Adrenal gland (tissue), 12 donors: ENCODE measurements around the gene BCAS4. TPM values are rescaled to one million over a fixed set of nuclear protein-coding genes. Genes with fewer than 3 reads are reported as not detected.

ENCODE experiments used
- DNase-seq, 7 donors: peaks; one replicate each; pipeline ENCODE4 v3.0.0-alpha.2; 2019 to 2020
- H3K27ac ChIP-seq, 5 donors: fragments of 200-600 bp; sonication (generic) in 4 of 5; 1 replicate in 3 of 5; 2 replicates in 2 of 5; pipeline versions ENCODE4 v1.5.1 to v1.8.0; 2016 to 2020; ENCODE audit warnings: mild to moderate bottlenecking in 1 of 5
- H3K27me3 ChIP-seq: fragments of 200-600 bp; 2 replicates; pipeline ENCODE4 v1.8.0; 2021
- H3K36me3 ChIP-seq, 2 donors: fragments of 200-600 bp; replicated peaks in 1 of 2; 1 replicate in 1 of 2; 2 replicates in 1 of 2; pipeline versions ENCODE4 v1.5.1 to v1.8.0; 2018 to 2022
- H3K4me1 ChIP-seq, 2 donors: fragments of 200-600 bp; replicated peaks in 1 of 2; 1 replicate in 1 of 2; 2 replicates in 1 of 2; pipeline versions ENCODE4 v1.5.1 to v1.8.0; 2018 to 2021
- H3K4me3 ChIP-seq, 4 donors: fragments of 200-600 bp; sonication (generic) in 3 of 4; one replicate each; pipeline ENCODE4 v1.5.1; 2016 to 2018
- H3K9me3 ChIP-seq, 3 donors: fragments of 200-600 bp; sonication (generic) in 1 of 3; replicated peaks in 1 of 3; 1 replicate in 2 of 3; 2 replicates in 1 of 3; pipeline versions ENCODE4 v1.5.1 to v1.8.0; 2016 to 2021
- POLR2A ChIP-seq, 2 donors: fragments of 450-650 bp; IDR thresholded peaks; one replicate each; pipeline ENCODE4 v1.6.1; 2017; ENCODE audit warnings: antibody characterized with exemption in 2 of 2, mild to moderate bottlenecking in 2 of 2, moderate library complexity in 1 of 2
- WGBS, 4 donors: extraction: QIAGEN DNeasy Blood & Tissue Kit in 2 of 4; methylation state at CpG; one replicate each; pipeline versions ENCODE4 v1.1.5 to v1.1.7; 2013 to 2017; 5-methylcytosine and 5-hydroxymethylcytosine counted together
- intact Hi-C, 2 donors: fragments of 100-400 bp; cut with DNase I; formaldehyde crosslinking; loops; one replicate each; pipeline versions ENCODE4 v1.14.1 to v1.15.0; 2022 to 2023
- polyA plus RNA-seq, 3 donors: library from polyadenylated mRNA; stranded (reverse); fragments of 200-250 nt in 2 of 3; fragments of 350-450 nt in 1 of 3; fragmentation: Illumina TruSeq in 1 of 3; extraction: RNeasy Lipid Tissue Mini Kit (QIAGEN cat#74804) in 1 of 3; gene quantifications; one replicate each; pipeline ENCODE4 v1.2.3, GENCODE V29; 2013 to 2014
- small RNA-seq, 2 donors: library from RNA; depleted of rRNA; stranded (forward); fragments of <200 nt; gene quantifications; one replicate each; pipeline ENCODE3, GENCODE V24; 2016
- total RNA-seq, 9 donors: library from RNA; depleted of rRNA in 4 of 9; stranded (reverse); fragments of >200 nt in 4 of 9; fragments of 120-200 nt in 1 of 9; fragmentation: NEBNext Ultra II Directional in 1 of 9; extraction: Animal tissue kit (Norgen Biotek cat#: 25700) in 1 of 9; gene quantifications; one replicate each; pipeline versions ENCODE4 v1.1.0 to v1.2.4, GENCODE V29; 2013 to 2023
- TF ChIP-seq, protein P1 (sequence below), 6 experiments: fragments of 450-650 bp in 4 of 6; fragments of 200-600 bp in 2 of 6; sonication (generic) in 1 of 6; IDR thresholded peaks; 1 replicate in 5 of 6; 2 replicates in 1 of 6; pipeline versions ENCODE4 v1.5.1 to v1.8.0; 2016 to 2021; ENCODE audit warnings: antibody characterized with exemption in 6 of 6, mild to moderate bottlenecking in 2 of 6, moderate library complexity in 1 of 6
- donor health status: healthy with polysubstance abuse.
- donor health status: Bipolar disorder and iron deficiency.
- donor health status: DM: yes; HTN: yes; CAD: no.
- donor health status: DM: no; HTN: no; CAD: no.
- donor health status: DM: no; HTN: no; CAD: no.
- donor health status: DM: yes; HTN: yes; CAD: no.

The BCAS4 gene
- total and polyA plus RNA-seq, 12 donors, result 0.66 to 5.1 (median 1.5) TPM

GRCh38 chr20:50924261-50924920 is 129.5 kb downstream of the BCAS4 start:
- Histone ChIP-seq H3K4me1 (peaks cover 7 to 91% of the 10 kb centered on the region in 2 donors), H3K27ac (no peak overlapping the region), H3K27me3 (no peaks in the 10 kb centered on the region), H3K4me3 (no peak overlapping the region), H3K9me3 (no peaks in the 10 kb centered on the region), H3K36me3 (no peaks in the 10 kb centered on the region)
- WGBS, 4 donors, result 61 to 82% (median 65%) methylated on average over 2 of the region's 2 CpGs
- intact Hi-C loops, result no loop called here
- DNase-seq, result no peak
- TF ChIP-seq, protein P1, sequence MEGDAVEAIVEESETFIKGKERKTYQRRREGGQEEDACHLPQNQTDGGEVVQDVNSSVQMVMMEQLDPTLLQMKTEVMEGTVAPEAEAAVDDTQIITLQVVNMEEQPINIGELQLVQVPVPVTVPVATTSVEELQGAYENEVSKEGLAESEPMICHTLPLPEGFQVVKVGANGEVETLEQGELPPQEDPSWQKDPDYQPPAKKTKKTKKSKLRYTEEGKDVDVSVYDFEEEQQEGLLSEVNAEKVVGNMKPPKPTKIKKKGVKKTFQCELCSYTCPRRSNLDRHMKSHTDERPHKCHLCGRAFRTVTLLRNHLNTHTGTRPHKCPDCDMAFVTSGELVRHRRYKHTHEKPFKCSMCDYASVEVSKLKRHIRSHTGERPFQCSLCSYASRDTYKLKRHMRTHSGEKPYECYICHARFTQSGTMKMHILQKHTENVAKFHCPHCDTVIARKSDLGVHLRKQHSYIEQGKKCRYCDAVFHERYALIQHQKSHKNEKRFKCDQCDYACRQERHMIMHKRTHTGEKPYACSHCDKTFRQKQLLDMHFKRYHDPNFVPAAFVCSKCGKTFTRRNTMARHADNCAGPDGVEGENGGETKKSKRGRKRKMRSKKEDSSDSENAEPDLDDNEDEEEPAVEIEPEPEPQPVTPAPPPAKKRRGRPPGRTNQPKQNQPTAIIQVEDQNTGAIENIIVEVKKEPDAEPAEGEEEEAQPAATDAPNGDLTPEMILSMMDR (IDR thresholded peaks at IDR 0.05), result no peak
- TF ChIP-seq POLR2A (IDR thresholded peaks at IDR 0.05), result no peak

GRCh38 chr20:50926530-50926929 is 131.7 kb downstream of the BCAS4 start:
- intact Hi-C loops, result loop anchor here in 1 of 2 donors (5.0 kb wide), 2 partner anchors 109 to 134 kb away; no protein-coding TSS in a partner anchor
- Histone ChIP-seq H3K4me1 (peaks cover 7 to 72% of the 10 kb centered on the region in 2 donors), H3K27ac (no peak overlapping the region), H3K9me3 (no peaks in the 10 kb centered on the region), H3K36me3 (no peaks in the 10 kb centered on the region), H3K27me3 (no peaks in the 10 kb centered on the region), H3K4me3 (no peak overlapping the region)
- WGBS, 4 donors, result 53 to 67% (median 64%) methylated on average over 1 of the region's 1 CpG
- DNase-seq, result no peak
- no peak for TF ChIP-seq POLR2A (IDR thresholded peaks at IDR 0.05)
- TF ChIP-seq, protein P1 (IDR thresholded peaks at IDR 0.05), result no peak

Small RNAs within 50 kb of the gene (small RNA-seq; reads per million reads assigned to genes)
- 0 reads per million in 2 donors for gene TMSB4XP6

Other genes starting within 250 kb of the BCAS4 start
- 10 to 100 TPM in 8 of 9 donors, 1 to 10 TPM in 1; 5.8 to 69.9 (median 23.4) TPM for gene RIPOR3, start 103.5 kb upstream of the BCAS4 start, total RNA-seq
- gene RIPOR3, start 103.5 kb upstream of the BCAS4 start, polyA plus RNA-seq, result 100 to 1,000 TPM in 1 of 3 donors, 10 to 100 TPM in 1, 1 to 10 TPM in 1; 3.4 to 135 (median 37.7) TPM
- gene PARD6B, start 63.5 kb upstream of the BCAS4 start, total RNA-seq, result 10 to 100 TPM in 1 of 9 donors, 1 to 10 TPM in 8; 4.6 to 10.8 (median 6.3) TPM
- 1 to 10 TPM; 1.1 to 2.4 (median 1.5) TPM for gene PARD6B, start 63.5 kb upstream of the BCAS4 start, polyA plus RNA-seq
- gene ADNP, start 136.4 kb downstream of the BCAS4 start, total RNA-seq, result 10 to 100 TPM; 32.4 to 76.4 (median 53.5) TPM
- gene ADNP, start 136.4 kb downstream of the BCAS4 start, polyA plus RNA-seq, result 10 to 100 TPM; 37.8 to 64.7 (median 54.6) TPM
- gene DPM1, start 163.5 kb downstream of the BCAS4 start, total RNA-seq, result 10 to 100 TPM; 33.2 to 91.1 (median 43.6) TPM
- 100 to 1,000 TPM in 1 of 3 donors, 10 to 100 TPM in 2; 21.0 to 145 (median 23.2) TPM for gene DPM1, start 163.5 kb downstream of the BCAS4 start, polyA plus RNA-seq
- gene MOCS3, start 163.8 kb downstream of the BCAS4 start, total RNA-seq, result 1 to 10 TPM; 4.2 to 7.5 (median 6.0) TPM
- 1 to 10 TPM; 1.0 to 3.3 (median 1.1) TPM for gene MOCS3, start 163.8 kb downstream of the BCAS4 start, polyA plus RNA-seq
- 1 to 10 TPM in 4 of 9 donors, under 1 TPM in 2, not detected in 3; 0.14 to 4.7 (median 1.5) TPM for gene KCNG1, start 228.0 kb downstream of the BCAS4 start, total RNA-seq
- gene KCNG1, start 228.0 kb downstream of the BCAS4 start, polyA plus RNA-seq, result 1 to 10 TPM in 2 of 3 donors, under 1 TPM in 1; 0.95 to 5.3 (median 1.3) TPM